GM19023 (cell line): Measurements from ENCODE around the gene TPRG1.

Experiments used
- ATAC-seq: cut with Tn5 transposase; IDR thresholded peaks from one replicate; pipeline ENCODE4 v1.9.1; 2021; ENCODE audit warnings: mild to moderate bottlenecking, moderate library complexity; ENCODE audit not compliant: unreplicated experiment

Gene TPRG1, protein sequence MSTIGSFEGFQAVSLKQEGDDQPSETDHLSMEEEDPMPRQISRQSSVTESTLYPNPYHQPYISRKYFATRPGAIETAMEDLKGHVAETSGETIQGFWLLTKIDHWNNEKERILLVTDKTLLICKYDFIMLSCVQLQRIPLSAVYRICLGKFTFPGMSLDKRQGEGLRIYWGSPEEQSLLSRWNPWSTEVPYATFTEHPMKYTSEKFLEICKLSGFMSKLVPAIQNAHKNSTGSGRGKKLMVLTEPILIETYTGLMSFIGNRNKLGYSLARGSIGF

DNA sequence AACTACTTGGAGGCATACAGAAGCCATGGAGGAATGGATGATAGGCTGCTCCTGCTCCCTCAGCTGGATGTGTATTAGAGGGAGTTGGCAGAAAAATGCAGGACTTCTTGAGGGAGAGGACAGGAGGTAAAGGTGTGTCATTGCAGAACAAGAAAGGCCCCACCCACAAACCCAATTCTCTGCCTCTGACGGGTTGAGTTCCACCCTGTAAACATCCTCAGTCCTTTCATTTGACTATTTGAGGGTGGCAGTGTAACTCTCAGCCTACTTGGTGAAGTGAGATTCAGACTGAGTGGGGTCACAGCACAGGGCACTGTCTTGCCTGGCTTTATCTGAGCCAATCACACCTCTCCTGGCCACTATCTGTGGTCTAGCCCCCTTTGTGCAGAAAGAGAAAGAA is at the start of gene TPRG1:
Gene TPRG1 (plus strand): TSS at position 265 of the 400 bp plus-strand sequence. CDS start 35,414 bp downstream, outside the sequence.
- no peak for ATAC-seq

DNA sequence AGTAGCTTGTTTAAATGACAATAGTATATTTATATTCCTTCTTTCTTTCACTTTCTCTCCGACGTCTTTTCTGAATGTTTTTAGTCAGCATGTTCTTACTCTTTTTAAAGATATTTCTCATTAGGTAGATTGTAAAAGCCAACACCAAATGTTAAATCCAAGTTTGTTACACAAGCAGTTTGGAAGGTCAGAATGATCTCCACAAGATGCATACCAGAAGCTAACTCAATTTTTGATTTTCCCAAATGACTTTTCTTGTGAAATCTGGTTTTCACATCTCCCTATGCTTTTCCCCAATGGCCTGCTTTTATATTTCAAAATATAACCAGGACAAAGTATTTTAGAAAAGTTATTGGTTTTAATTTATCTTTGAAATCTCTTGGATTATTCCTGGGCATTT is 49.7 kb upstream of the TPRG1 start:
- ATAC-seq: no peak

DNA sequence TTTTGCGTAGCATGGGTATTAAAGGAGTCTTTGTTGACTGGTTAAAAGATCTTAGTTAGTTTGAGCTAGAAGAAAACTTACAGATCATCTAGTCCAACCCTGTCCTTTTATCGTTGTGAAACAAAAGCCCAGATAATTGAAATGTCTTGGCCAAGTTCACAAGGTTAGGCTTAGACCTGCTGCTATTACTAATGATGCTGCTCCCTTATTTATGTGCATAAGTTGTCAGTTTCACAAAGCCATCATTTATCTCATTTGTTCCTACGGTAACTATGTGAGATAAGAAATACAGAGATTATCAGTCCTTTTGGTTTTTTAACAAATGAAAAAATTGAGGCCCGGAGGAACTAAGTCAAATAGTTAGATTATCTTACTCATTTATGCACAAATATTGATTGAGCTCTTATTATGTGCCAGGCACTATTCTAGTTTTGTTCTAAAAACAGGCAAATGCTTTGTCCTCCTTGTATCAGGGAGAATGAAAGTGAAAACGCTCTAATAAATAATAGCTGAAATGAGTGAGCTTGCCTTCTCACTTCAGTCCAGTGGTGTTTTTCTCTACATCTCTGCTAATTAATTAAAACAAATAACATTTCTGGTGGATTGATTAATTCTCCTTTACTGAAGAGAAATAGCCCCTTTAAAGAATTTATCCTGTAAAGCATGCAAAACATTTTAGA is 49.1 kb upstream of the TPRG1 start:
- no peak for ATAC-seq

DNA sequence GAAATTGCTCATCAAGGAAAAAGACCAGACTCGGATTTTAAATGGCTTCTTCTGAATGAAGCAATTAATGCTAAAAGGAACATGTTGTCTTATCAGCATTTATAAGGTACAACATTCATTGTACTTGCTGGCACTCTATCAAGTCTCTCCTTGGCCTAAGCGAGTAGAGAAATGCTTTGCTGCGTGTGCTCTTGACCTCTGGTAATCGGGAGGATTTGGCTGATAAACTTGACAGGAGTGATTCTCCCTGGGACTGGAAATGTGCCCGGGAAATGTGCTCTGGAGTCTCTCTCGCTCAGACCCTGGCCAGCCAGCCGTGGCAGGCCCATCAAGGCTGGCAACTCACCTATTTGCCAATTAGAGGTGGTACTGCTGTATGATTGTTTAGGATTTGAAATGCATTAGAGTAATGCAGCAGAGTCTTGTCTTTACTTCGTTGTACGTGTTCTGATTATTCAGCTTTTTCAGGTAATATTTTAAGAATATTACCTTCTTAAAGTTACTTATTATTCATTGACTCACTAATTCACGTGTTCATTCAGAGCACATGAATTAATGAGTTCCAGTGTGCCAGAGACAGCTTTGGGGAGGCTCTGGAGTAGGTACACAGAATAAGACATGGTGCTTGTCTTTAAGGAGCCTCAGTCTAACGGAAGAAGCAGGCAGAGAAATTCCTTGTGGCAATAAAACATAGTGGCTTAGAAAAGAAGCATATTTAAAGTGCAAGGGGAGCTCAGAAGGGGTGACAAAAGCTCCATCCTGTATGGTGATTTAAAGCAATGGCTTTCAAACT is 48.0 kb upstream of the TPRG1 start:
- ATAC-seq: no peak

DNA sequence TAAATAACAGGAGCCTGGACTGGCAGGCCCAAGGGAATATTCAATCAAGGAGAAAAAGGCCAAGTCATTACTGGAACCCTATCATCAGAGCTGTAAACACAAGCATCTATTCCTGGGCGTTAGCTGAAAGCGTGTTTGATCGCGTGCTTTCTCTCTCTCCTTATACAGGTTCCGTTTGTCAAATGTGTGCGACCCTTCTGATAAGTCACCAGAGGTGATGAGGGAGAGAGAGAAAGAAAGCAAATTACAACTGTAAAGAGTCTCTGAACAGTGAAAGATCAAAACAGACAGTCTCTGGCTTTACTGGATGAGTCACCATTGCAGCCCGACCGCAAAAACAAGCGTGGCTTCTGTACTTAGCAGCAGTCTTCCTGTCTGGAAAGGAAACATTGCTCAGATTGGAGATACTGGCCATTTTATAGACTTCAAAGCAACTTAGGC is 39.5 kb upstream of the TPRG1 start:
- peak; percentile 81 for ATAC-seq

DNA sequence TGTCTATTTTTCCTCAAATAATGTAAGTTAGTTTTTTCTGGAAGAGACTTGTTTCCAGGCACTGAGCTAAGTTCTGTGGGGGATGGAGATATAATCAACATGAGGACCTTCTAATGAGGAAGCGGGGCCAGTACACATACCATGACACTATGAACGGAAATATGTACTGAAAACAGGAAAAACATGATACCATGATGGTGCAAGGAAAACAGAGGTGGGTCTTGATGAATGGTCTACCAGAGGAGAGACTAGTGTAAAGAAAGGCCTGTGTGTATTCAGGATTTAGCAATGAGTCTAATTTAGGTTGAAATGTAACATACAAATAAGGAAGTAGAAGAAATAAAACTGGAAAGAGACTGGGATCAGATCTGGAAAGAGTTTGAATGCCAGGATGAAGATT is 38.9 kb upstream of the TPRG1 start:
- no peak for ATAC-seq

DNA sequence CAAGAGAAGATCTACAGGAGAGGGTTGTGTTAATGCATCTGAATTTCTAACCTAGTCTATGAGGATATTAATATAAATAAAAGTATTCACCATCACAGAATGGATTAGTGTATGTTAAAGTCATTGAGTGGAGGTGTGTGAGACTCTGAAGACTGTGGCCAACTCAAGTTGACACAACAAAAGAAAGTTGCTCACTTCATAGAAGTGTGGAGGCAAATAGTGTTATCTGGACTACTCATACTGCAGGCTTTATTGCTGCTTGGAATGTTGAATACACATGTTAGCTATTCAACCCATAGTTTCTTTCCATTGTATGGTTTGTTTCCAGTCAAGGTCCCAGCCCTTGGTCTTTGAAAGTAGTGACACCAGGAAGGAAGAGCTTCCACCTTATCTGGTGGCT is 38.0 kb upstream of the TPRG1 start:
- ATAC-seq: no peak

DNA sequence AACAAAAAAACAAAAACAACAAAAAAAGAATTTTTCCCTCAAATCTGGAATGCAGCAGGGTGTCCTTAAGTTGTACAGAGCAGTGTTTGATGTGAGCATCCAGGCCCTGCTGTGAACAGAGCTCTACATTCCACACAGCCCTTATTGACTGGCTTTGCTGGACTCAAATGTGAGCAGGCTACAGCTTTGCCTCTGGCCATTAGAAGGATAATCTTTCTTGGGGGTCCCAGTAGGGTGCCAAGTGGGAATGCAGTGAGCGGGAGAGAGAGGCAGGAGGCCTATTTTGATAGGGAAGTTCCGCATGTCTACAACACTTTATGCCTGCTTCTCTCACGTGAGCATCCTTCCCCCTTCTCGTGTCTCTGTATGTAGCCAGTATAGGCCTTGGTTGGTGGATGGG is 34.4 kb upstream of the TPRG1 start:
- no peak for ATAC-seq

DNA sequence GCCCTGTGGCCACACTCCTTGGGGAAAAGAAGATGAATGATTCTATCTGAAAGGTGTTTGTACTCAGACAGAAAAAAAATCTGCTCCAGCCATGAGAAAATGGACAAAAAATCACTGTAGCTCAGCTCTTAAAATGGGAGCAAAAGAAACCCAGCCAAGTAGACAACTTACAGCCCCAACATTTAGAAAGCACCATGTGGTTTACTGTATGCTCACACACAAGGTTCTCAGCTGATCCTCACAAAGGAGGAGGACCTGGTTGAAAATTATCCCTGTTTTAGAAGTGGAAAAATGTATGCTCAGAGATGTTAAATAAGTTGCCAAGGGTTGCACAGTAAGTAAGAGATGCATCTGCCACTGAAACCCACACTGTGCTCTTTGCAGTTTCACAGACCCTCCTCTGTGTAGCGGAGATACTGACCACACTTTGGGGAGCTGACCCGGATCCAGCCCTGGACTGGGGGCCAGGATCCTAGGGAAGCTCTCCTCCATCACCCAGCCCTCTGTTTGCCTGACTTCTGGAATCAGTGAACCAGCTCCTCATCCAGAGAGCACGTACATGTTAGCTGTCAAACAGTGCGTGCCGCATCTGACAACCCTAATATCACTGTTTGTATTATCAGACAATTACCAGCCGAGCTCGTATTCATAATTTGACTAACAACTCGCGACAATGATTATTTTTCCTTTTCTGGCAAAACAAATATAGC is 32.7 kb upstream of the TPRG1 start:
- ATAC-seq: no peak

DNA sequence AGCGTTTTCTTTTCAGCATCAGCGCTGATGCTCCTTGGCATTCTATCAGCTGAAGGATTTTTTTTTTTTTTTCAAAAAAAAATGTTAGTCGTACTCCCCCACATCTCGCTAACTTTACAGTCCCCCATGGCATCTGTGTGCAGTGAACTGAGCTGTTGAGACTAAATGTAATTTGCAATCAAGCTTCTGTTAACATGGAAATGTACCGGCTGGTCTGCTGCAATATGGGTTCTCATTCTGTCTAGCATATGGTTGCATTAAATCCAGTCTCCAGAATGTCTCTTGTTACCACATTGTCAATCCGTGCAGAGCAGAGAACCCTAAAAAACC is 32.2 kb upstream of the TPRG1 start:
- no peak for ATAC-seq

DNA sequence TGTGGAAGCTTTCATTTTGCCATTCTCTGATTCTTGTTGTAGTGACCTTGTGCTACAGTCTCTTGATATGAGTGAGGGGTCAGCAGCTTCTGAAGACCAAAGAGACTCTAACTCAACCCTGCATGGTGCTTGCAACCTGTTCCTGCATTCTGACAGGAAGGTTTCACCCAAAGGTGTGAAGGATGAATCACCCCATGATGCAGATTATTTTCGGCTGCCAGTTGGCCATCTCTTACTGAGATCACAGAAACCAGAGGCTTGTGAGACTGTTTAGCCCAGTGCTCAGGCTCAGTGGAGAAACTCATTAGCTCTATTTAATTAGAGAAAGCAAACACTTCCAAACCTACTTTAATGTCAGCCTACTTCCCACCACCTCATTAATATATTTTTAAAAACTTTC is 29.2 kb upstream of the TPRG1 start:
- no peak for ATAC-seq

DNA sequence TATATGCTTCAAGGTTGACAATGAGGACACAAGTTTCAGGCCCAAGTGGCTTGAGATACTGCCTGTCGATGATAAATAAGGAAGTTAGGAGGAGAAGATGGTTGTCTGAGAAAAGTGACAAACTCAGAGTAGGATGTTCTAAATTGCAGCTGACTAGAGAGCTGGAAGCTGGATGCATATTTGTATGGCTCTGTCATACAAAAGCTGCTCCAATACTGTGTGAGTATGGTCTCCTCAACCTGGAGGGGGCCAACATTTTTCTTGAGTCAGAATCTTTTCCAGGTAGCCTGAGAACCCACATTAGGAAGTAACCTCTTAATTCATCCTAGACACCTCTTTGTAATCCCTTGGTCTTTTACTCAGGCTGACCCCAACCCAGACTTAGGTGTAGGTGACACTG is 28.4 kb upstream of the TPRG1 start:
- no peak for ATAC-seq

DNA sequence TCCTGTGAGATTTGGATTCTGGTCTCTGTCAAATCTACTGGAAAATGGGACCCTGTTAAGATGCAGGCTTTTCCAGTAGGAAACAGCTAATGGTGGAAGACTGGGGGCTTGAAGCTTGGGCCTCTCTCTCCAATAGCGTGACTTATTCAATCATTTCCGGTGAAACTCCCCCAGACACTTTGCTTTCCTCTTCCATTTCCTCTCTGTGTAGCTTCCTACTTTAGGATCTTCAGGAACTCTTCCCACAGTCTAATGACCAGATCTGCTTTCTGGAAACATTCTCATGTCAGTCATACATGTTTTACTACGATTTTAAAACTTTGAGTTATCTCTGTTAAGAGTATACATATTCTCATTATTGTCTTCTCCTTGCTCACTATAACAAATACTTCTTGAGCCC is 28.0 kb upstream of the TPRG1 start:
- ATAC-seq: no peak

DNA sequence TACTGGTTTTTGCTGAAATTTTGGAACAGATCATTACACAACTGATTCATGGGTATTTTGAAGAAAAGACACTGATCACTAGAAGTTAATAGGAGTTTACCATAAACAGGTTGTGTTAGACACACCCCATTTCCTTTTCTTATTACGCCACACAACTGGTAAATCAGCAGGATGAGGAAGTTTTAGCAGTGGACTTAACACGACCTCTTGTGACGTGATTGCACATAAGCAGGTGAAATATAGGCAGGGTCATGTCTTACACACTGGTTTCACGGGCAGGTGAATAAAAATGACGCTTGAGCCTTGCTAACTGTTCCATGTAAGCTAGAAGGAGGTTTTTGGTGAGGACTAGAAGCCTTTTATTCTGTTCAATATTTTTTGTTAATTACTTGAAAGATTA is 27.1 kb upstream of the TPRG1 start:
- no peak for ATAC-seq

DNA sequence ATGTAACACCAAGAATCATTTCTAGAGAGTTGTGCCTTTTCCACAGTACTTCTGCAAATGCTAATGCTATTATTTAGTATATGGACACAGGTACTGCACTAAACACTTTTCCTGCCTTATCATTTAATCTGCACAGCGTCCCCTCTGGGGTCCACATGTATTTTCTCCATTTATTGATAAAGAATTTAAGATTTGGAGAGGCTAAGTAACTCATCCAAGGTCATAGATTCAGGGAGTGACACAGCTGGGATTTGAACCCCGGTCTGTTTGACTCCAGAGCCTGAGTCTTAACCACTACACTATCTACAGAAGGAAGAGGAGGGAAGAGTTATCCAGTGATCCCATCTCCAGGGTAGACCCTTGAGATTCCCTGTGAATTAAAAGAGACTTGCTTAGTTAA is 24.9 kb upstream of the TPRG1 start:
- no peak for ATAC-seq

DNA sequence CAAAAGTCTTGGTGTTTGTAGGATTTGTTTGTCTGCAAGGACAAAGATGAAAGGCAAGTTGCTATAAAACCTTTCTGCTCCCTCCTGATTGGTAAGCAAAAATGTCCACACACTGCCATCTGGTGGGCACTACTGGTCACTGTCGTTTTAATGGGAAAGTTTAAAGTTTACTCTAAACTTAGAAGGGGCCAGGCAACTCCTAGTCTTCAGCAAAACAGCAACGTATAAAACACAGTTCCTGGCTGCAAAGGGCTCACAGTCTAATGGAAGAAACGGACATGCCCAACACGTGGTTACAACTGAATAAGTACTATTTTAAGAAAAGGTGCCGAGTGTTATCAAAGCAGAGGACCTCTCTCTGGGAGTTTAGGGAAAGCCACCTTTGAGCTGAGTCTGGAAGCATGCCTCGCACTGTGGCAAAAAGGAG is 23.7 kb upstream of the TPRG1 start:
- peak; percentile 80 for ATAC-seq

DNA sequence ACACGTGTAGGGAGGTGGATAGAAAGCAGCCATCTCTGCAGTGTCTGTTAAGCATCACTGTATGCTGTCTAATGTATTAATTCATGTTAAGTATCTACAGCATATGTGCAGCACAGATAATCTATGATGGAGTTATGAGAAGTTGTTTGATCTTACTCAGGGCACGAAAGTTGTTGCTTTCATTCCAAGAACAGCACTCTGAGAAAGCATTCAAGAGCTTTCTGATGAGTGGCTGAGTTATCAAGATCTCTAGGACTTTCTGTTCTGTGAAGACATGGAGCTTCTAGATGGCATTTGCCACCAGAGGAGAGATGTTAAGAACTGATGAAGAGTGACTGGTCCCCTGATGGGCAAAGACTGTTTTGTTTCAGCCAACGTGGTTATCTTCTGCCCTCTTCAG is 22.6 kb upstream of the TPRG1 start:
- ATAC-seq: no peak

DNA sequence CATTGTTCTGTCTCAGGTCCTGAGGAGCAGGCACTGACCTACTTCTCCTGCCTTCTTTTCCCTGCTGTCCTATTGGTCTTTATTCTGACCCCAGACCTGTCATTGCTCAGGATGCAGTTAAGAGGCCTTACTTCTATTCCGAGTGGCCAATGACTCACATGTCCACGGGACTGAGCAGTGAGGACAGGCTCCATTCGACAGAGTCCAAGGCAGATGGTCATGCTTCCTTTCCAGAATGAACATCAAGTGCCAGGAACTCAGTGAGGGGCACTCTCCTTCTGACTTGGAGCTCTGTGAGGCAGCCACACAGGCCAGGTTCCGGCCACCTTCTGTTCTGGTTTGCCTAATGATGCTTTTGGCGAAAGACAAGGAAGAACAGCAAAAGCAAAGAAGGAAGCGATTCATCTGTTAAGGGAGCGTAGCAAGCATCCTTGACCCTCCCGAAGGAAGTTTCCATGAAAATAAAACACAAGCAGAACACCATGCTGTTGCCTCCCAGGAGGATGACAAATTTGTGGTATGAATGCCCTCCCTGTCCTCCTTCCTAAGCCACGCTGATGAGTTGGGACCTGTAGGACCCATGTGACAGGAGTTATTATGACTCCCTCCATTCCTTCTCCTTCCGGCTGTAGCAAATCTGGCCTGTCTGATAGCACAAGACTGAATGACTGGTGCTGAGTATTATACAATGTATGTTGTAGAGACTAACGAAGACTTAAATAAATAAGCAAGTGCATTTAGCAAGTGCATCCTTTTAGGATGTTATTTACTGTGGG is 14.4 kb upstream of the TPRG1 start:
- no peak for ATAC-seq

DNA sequence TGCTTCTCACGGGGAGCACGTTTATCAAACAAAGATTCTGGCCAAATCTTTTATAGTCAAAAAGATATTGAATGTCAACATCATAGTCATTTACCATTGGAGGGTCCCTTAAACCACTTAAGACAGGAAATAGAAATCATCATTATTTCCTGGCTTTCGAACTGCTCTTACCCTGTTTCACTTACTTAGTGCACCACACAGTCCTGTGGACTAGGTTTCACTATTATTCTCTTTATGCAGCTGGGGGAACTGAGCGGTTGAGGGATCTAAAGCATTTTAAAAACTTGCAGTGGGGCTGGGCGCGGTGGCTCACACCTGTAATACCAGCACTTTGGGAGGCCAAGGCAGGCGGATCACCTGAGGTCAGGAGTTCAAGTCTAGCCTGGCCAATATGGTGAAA is 13.7 kb upstream of the TPRG1 start:
- no peak for ATAC-seq

DNA sequence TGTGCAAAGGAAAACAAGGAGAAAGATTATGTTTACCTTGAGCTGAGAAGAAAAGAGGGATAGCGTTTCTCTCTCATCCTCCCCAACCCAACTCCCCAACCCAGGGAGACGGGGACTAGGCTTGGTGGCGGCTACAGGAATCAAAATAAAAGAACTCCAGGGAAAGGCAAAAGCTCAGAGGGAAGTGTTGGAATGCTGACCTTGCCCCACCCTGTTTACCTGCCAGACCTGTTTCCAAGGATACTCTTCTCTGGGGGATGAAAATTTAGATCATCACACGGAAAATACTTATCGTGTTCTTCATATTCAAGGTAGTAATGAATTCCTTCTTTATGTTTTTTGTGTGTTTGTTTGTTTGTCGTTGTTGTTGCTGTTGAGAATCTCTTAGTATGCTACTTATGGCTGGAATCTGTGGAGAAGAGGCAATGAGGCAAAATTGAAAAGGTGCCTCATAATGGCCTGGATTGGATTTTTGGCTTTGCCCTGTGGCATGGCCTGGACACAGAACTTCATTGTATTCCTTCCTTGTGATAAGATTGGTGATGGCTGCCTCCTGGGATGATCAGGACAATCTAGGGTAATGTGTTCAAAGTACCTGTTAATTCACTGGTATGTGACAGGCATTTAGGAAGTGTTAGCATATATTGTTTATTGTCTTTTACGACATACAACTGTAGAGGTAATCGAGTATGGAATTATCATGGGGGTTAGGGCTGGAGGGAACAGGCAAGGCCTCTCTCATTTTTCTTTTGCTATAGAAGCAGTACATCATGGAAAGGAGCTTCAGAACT is 11.1 kb upstream of the TPRG1 start:
- no peak for ATAC-seq
